Measurements from ENCODE around the gene MND1. TPM values are rescaled to one million over a fixed set of nuclear protein-coding genes. Genes with fewer than 3 reads are reported as not detected.

MND1 gene, protein sequence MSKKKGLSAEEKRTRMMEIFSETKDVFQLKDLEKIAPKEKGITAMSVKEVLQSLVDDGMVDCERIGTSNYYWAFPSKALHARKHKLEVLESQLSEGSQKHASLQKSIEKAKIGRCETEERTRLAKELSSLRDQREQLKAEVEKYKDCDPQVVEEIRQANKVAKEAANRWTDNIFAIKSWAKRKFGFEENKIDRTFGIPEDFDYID
- total RNA-seq (1 to 10 TPM in 1 of 9 donors, under 1 TPM in 2, not detected in 6; 0.30 to 1.3 (median 0.73) TPM), polyA plus RNA-seq (under 1 TPM; 0.27 to 0.40 TPM)
- long read RNA-seq, donor 1 = 0 reads
- long read RNA-seq, donor 2 = 0 reads
- long read RNA-seq, donor 3 = 0 reads

DNA sequence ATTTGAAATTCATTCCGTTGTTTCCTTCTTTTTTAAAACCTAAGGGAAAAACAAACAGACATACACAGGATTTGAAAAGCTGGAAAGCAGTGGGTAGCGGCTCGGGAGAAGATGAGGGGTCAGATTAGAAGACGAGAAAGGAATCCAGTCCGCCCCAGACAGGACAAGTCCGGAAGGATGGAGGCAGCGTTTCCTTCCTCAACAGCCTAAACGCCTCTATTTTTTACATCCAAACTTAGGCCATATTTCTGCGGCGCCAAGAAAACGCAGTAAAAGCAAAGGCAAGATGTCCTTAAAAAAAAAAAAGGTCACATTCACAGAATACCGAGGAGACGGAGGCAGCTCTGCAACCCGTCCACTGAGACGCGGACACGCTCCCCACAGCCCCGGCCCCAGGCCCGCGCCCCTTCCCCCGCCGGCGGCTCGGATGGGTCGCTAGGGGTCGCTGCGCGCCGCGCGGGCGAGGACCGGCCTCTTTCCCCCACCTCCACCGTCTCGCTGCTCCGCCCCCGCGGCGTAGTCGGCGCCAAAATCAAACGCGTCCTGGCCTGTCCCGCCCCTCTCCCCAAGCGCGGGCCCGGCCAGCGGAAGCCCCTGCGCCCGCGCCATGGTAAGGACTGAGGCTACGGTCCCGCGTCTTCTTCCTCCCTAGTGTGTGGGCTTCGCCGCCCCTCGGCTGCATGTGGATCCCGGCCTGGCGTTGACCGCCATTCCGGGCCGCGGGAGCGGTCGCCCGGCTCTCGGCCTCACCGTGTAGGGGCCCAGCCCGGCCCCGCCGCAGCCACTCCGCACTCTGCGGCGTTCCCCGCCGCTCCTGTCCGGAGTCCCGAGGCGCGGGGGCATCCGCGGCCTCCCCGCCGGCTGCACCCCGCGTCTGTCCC, at the start of gene MND1:
Gene MND1, plus strand, starts transcription at position 558 of the 881 bp plus-strand sequence. Its CDS starts 50 bp downstream, at position 608.
- TF ChIP-seq POLR2A (IDR thresholded peaks at IDR 0.05) = no peak
- TF ChIP-seq, protein P1, sequence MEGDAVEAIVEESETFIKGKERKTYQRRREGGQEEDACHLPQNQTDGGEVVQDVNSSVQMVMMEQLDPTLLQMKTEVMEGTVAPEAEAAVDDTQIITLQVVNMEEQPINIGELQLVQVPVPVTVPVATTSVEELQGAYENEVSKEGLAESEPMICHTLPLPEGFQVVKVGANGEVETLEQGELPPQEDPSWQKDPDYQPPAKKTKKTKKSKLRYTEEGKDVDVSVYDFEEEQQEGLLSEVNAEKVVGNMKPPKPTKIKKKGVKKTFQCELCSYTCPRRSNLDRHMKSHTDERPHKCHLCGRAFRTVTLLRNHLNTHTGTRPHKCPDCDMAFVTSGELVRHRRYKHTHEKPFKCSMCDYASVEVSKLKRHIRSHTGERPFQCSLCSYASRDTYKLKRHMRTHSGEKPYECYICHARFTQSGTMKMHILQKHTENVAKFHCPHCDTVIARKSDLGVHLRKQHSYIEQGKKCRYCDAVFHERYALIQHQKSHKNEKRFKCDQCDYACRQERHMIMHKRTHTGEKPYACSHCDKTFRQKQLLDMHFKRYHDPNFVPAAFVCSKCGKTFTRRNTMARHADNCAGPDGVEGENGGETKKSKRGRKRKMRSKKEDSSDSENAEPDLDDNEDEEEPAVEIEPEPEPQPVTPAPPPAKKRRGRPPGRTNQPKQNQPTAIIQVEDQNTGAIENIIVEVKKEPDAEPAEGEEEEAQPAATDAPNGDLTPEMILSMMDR (IDR thresholded peaks at IDR 0.05) = peak; percentile 95 to 99 (median 97)
- Histone ChIP-seq H3K9me3 (no peaks in the 10 kb centered on the region), H3K27me3 (no peaks in the 10 kb centered on the region), H3K36me3 (peaks cover 0 to 5% (median 0%) of the 10 kb centered on the region in 9 donors), H3K4me1 (peaks cover 0 to 25% (median 13%) of the 10 kb centered on the region in 12 donors), H3K4me3 (peak within 1 kb of the TSS; percentile 64 to 96 (median 78)), H3K27ac (peak within 1 kb of the TSS in 1 of 12 donors; percentile 3)
- intact Hi-C loops (cut with DNase I) = loop anchor here (1.0 to 10.0 kb wide), 15 partner anchors 88 to 410 kb away; partner anchors contain the start of gene TMEM131L (in 7 of the 10)
- peak; percentile 78 to 97 (median 93) for ATAC-seq
- 1 to 4% (median 3%) methylated on average over 30 to 86 of the region's 86 CpGs for WGBS, 4 donors
- peak; percentile 85 to 93 (median 87) for DNase-seq

DNA sequence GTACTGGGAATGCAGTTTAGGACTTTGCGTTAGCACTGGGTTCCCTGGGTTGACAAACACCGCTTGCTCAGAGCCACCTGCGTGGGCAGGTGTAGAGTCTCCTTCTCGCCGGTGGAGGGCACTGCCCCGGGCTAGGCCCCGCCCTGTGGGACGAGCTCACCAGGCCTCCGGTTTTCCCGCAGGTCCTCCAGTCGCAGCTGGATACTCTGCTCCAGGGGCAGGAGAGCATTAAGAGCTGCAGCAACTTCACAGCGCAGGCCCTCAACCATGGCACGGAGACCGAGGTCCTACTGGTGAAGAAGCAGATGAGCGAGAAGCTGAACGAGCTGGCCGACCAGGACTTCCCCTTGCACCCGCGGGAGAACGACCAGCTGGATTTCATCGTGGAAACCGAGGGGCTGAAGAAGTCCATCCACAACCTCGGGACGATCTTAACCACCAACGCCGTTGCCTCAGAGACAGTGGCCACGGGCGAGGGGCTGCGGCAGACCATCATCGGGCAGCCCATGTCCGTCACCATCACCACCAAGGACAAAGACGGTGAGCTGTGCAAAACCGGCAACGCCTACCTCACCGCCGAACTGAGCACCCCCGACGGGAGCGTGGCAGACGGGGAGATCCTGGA, 49.2 kb upstream of the MND1 start:
- Histone ChIP-seq H3K9me3 (peaks cover 0 to 17% (median 4%) of the 10 kb centered on the region in 12 donors), H3K4me3 (no peak overlapping the region), H3K27ac (no peak overlapping the region), H3K27me3 (no peaks in the 10 kb centered on the region), H3K4me1 (peaks cover 0 to 32% (median 11%) of the 10 kb centered on the region in 12 donors), H3K36me3 (peaks cover 0 to 64% (median 14%) of the 10 kb centered on the region in 9 donors)
- DNase-seq (no peak), ATAC-seq (no peak)
- intact Hi-C loops (cut with DNase I) = no loop called here
- TF ChIP-seq POLR2A (IDR thresholded peaks at IDR 0.05) = no peak
- TF ChIP-seq, protein P1 (IDR thresholded peaks at IDR 0.05) = no peak
- WGBS, 4 donors = 94 to 97% (median 96%) methylated on average over 27 to 40 of the region's 40 CpGs

DNA sequence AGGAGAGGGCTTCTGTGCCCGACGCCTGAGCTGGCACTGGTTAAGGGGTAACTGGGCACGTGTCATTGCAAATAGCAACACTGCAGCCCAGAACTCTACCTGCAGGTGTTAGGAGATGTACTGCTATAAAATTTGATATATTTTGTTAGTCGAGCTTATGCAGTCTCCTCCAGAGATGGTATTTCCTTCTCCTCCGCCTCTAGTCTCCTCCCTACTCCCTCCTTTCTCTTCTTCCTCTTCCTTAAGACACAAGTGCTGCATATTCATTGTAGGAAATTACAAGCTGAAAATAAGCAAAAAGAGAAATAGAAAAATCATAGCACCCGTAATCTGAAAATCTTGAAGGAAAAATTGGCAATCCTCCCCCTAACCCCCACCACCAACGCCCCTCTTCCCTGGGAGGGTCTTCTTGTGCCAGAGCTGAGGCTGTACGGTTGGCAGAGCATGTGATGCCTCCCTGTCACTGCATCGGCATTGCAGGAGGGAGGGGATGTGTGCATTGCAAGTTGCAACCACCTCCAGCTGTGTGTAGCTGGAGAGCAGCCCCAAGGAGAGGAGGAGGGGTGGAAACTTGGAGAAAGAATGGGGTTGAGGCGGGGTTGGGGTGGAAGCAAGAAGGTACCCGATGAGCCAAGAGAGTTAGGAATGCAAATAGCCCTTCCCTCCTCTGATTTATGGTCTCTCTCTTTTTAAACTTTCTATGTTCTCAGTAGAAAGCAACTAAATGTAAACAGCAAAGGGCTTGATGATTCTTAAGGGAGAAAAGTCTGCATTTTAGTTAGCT, 48.3 kb upstream of the MND1 start:
- ATAC-seq = peak in 1 of 4 donors; percentile 34
- Histone ChIP-seq H3K4me1 (peaks cover 0 to 32% (median 11%) of the 10 kb centered on the region in 12 donors), H3K27me3 (no peaks in the 10 kb centered on the region), H3K4me3 (no peak overlapping the region), H3K36me3 (peaks cover 0 to 66% (median 16%) of the 10 kb centered on the region in 9 donors), H3K9me3 (peaks cover 0 to 19% (median 4%) of the 10 kb centered on the region in 12 donors), H3K27ac (no peak overlapping the region)
- intact Hi-C loops (cut with DNase I) = no loop called here
- peak in 1 of 5 donors; percentile 28 for DNase-seq
- 74 to 77% (median 75%) methylated on average over 11 of the region's 11 CpGs for WGBS, 4 donors
- TF ChIP-seq POLR2A (IDR thresholded peaks at IDR 0.05) = no peak
- TF ChIP-seq, protein P1 (IDR thresholded peaks at IDR 0.05) = no peak

Measured in heart left ventricle (tissue), 16 donors.